ENCODE measurements around the gene MIPOL1.

Gene MIPOL1

DNA sequence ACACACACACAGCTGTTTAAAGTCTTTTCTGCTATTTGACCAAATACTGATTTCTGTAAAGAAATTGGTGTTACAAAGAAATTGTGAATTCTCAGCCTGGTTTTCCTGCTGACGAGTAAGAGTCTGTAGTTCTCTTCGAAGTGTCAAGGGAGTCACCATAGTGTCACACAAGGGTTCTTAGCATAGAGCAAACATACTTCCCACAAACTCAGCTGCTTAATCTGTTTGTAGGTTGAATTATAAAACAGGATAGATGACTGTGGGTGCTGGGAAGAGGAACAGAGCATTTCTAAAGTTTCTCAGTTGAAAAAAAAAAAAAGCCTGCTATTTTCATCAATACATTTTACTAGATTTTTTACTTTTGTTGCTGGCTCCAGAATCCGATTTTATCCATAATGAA lies 314.4 kb downstream of the MIPOL1 start:
- DNase-seq (ENCODE audit: extremely low read depth, insufficient read length): no peak
- Histone ChIP-seq H3K36me3 (ENCODE audit: control insufficient read depth, insufficient read depth, low read length) (no peaks in the 10 kb centered on the region), H3K27me3 (replicated peaks; ENCODE audit: control insufficient read depth, insufficient read depth, low read length) (no peaks in the 10 kb centered on the region), H3K4me3 (replicated peaks; ENCODE audit: low read depth, low read length) (no peak overlapping the region)
- TF ChIP-seq, protein P1, sequence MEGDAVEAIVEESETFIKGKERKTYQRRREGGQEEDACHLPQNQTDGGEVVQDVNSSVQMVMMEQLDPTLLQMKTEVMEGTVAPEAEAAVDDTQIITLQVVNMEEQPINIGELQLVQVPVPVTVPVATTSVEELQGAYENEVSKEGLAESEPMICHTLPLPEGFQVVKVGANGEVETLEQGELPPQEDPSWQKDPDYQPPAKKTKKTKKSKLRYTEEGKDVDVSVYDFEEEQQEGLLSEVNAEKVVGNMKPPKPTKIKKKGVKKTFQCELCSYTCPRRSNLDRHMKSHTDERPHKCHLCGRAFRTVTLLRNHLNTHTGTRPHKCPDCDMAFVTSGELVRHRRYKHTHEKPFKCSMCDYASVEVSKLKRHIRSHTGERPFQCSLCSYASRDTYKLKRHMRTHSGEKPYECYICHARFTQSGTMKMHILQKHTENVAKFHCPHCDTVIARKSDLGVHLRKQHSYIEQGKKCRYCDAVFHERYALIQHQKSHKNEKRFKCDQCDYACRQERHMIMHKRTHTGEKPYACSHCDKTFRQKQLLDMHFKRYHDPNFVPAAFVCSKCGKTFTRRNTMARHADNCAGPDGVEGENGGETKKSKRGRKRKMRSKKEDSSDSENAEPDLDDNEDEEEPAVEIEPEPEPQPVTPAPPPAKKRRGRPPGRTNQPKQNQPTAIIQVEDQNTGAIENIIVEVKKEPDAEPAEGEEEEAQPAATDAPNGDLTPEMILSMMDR (IDR thresholded peaks at IDR 0.05; ENCODE audit: insufficient read depth, low read length, poor library complexity, severe bottlenecking): no peak

DNA sequence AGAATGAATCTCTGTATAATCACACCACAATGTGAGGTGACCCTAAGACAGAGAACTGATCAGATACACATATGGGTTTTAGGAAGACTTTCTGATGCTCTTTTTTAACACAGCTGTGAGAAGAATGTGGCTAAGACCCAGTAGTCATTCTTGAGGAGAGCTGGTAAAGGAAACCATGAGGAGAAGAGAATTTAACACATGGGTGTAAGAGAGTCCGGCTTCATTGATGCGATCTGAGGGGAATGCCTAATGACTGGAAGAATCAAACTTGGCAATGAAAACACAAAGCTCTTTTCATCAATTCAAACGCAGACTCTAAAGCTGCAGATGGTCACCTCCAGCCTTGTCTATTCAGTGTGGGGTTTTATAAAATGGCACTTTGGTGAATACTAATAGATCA lies 318.0 kb downstream of the MIPOL1 start:
- DNase-seq (ENCODE audit: extremely low read depth, insufficient read length): no peak
- Histone ChIP-seq H3K27me3 (replicated peaks; ENCODE audit: control insufficient read depth, insufficient read depth, low read length) (no peaks in the 10 kb centered on the region), H3K36me3 (ENCODE audit: control insufficient read depth, insufficient read depth, low read length) (no peaks in the 10 kb centered on the region), H3K4me3 (replicated peaks; ENCODE audit: low read depth, low read length) (no peak overlapping the region)
- TF ChIP-seq, protein P1 (IDR thresholded peaks at IDR 0.05; ENCODE audit: insufficient read depth, low read length, poor library complexity, severe bottlenecking): no peak

DNA sequence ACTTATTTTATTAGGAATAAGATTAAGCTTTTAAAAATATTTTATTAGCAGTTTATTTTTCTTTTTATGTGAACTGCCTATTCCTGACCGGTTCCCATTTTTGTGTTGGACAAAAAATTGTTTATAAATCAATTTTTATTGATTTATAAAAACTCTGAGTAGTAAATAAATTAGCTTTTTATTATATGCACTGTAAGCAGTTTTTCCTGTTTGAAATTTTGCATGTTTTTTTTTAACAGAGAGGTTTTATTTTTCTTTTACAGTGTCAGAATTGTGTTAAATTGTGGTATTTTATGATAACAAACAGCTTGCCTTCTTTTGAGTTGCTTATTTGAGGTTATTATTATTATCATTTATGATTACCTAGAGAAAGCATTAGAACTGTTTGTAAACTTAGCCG lies 329.3 kb downstream of the MIPOL1 start:
- H3K4me3 ChIP-seq (replicated peaks; ENCODE audit: low read depth, low read length): no peak overlapping the region
- DNase-seq (ENCODE audit: extremely low read depth, insufficient read length): no peak
- TF ChIP-seq, protein P1 (IDR thresholded peaks at IDR 0.05; ENCODE audit: insufficient read depth, low read length, poor library complexity, severe bottlenecking): no peak
- no peaks in the 10 kb centered on the region for H3K36me3 ChIP-seq (ENCODE audit: control insufficient read depth, insufficient read depth, low read length)
- no peaks in the 10 kb centered on the region for H3K27me3 ChIP-seq (replicated peaks; ENCODE audit: control insufficient read depth, insufficient read depth, low read length)

- no peak for DNase-seq (ENCODE audit: extremely low read depth, insufficient read length)
- TF ChIP-seq, protein P1 (IDR thresholded peaks at IDR 0.05; ENCODE audit: insufficient read depth, low read length, poor library complexity, severe bottlenecking): no peak
- H3K27me3 ChIP-seq (replicated peaks; ENCODE audit: control insufficient read depth, insufficient read depth, low read length): no peaks in the 10 kb centered on the region
- no peak overlapping the region for H3K4me3 ChIP-seq (replicated peaks; ENCODE audit: low read depth, low read length)
- H3K36me3 ChIP-seq (ENCODE audit: control insufficient read depth, insufficient read depth, low read length): no peaks in the 10 kb centered on the region
These were observed 342.3 kb downstream of the MIPOL1 start for GRCh38 chr14:37539992-37540391.

- DNase-seq (ENCODE audit: extremely low read depth, insufficient read length): no peak
- H3K36me3 ChIP-seq (ENCODE audit: control insufficient read depth, insufficient read depth, low read length): no peaks in the 10 kb centered on the region
- TF ChIP-seq, protein P1 (IDR thresholded peaks at IDR 0.05; ENCODE audit: insufficient read depth, low read length, poor library complexity, severe bottlenecking): no peak
- no peak overlapping the region for H3K4me3 ChIP-seq (replicated peaks; ENCODE audit: low read depth, low read length)
- H3K27me3 ChIP-seq (replicated peaks; ENCODE audit: control insufficient read depth, insufficient read depth, low read length): no peaks in the 10 kb centered on the region
These were observed 346.7 kb downstream of the MIPOL1 start for GRCh38 chr14:37544407-37544806.

- no peak for DNase-seq (ENCODE audit: extremely low read depth, insufficient read length)
- no peaks in the 10 kb centered on the region for H3K36me3 ChIP-seq (ENCODE audit: control insufficient read depth, insufficient read depth, low read length)
- H3K27me3 ChIP-seq (replicated peaks; ENCODE audit: control insufficient read depth, insufficient read depth, low read length): no peaks in the 10 kb centered on the region
- H3K4me3 ChIP-seq (replicated peaks; ENCODE audit: low read depth, low read length): no peak overlapping the region
- TF ChIP-seq, protein P1 (IDR thresholded peaks at IDR 0.05; ENCODE audit: insufficient read depth, low read length, poor library complexity, severe bottlenecking): no peak
These were observed 347.4 kb downstream of the MIPOL1 start for GRCh38 chr14:37545174-37545573.
